ENCODE measurements around the gene KRT38. TPM values are rescaled to one million over a fixed set of nuclear protein-coding genes. Genes with fewer than 3 reads are reported as not detected.

The KRT38 gene
- total and polyA plus RNA-seq, 9 donors = not detected

GRCh38 chr17:41390411-41390938 lies 50.3 kb downstream of the KRT38 start:
- Histone ChIP-seq H3K27me3 (ENCODE audit: control insufficient read depth, insufficient read depth, low read length) (no peaks in the 10 kb centered on the region), H3K4me3 (ENCODE audit: low read length) (no peak overlapping the region), H3K36me3 (ENCODE audit: control insufficient read depth, insufficient read depth, low read length) (no peaks in the 10 kb centered on the region), H3K4me1 (ENCODE audit: control insufficient read depth, insufficient read depth, low read length) (no peaks in the 10 kb centered on the region), H3K9me3 (replicated peaks; ENCODE audit: control insufficient read depth, low read depth, low read length) (peaks cover 9% of the 10 kb centered on the region), H3K27ac (ENCODE audit: low read length) (no peak overlapping the region)
- 40% methylated on average over 1 of the region's 7 CpGs for WGBS (ENCODE audit: insufficient coverage)
- DNase-seq = no peak

GRCh38 chr17:41387670-41388069 lies 53.1 kb downstream of the KRT38 start:
- Histone ChIP-seq H3K4me1 (ENCODE audit: control insufficient read depth, insufficient read depth, low read length) (no peaks in the 10 kb centered on the region), H3K36me3 (ENCODE audit: control insufficient read depth, insufficient read depth, low read length) (no peaks in the 10 kb centered on the region), H3K9me3 (replicated peaks; ENCODE audit: control insufficient read depth, low read depth, low read length) (peaks cover 9% of the 10 kb centered on the region), H3K4me3 (ENCODE audit: low read length) (no peak overlapping the region), H3K27ac (ENCODE audit: low read length) (no peak overlapping the region), H3K27me3 (ENCODE audit: control insufficient read depth, insufficient read depth, low read length) (no peaks in the 10 kb centered on the region)
- no CpG with 5 or more reads among the region's 4 CpGs for WGBS (ENCODE audit: insufficient coverage)
- DNase-seq = no peak

- no peak overlapping the region for H3K27ac ChIP-seq (ENCODE audit: low read length)
- H3K4me3 ChIP-seq (ENCODE audit: low read length) = no peak overlapping the region
- H3K27me3 ChIP-seq (ENCODE audit: control insufficient read depth, insufficient read depth, low read length) = no peaks in the 10 kb centered on the region
- H3K36me3 ChIP-seq (ENCODE audit: control insufficient read depth, insufficient read depth, low read length) = no peaks in the 10 kb centered on the region
- no peaks in the 10 kb centered on the region for H3K4me1 ChIP-seq (ENCODE audit: control insufficient read depth, insufficient read depth, low read length)
- DNase-seq = no peak
- H3K9me3 ChIP-seq (replicated peaks; ENCODE audit: control insufficient read depth, low read depth, low read length) = peaks cover 9% of the 10 kb centered on the region
- WGBS (ENCODE audit: insufficient coverage) = no CpG with 5 or more reads among the region's 1 CpG
Measured at GRCh38 chr17:41386227-41386626, 54.6 kb downstream of the KRT38 start.

Other genes with a start within 250 kb of the KRT38 start
- gene KRTAP9-2, start 214.3 kb downstream of the KRT38 start, total RNA-seq = not detected
- gene KRTAP9-2, start 214.3 kb downstream of the KRT38 start, polyA plus RNA-seq (ENCODE audit: insufficient read depth in 1 of 8, insufficient read length in 8 of 8, low replicate concordance in 1 of 8) = not detected
- gene KRTAP9-3, start 208.5 kb downstream of the KRT38 start, total RNA-seq = not detected
- not detected for gene KRTAP9-3, start 208.5 kb downstream of the KRT38 start, polyA plus RNA-seq (ENCODE audit: insufficient read depth in 1 of 8, insufficient read length in 8 of 8, low replicate concordance in 1 of 8)
- gene KRTAP9-8, start 203.0 kb downstream of the KRT38 start, total RNA-seq = not detected
- not detected for gene KRTAP9-8, start 203.0 kb downstream of the KRT38 start, polyA plus RNA-seq (ENCODE audit: insufficient read depth in 1 of 8, insufficient read length in 8 of 8, low replicate concordance in 1 of 8)
- gene KRTAP9-4, start 191.3 kb downstream of the KRT38 start, total RNA-seq = not detected
- not detected for gene KRTAP9-4, start 191.3 kb downstream of the KRT38 start, polyA plus RNA-seq (ENCODE audit: insufficient read depth in 1 of 8, insufficient read length in 8 of 8, low replicate concordance in 1 of 8)
- gene KRTAP9-9, start 185.6 kb downstream of the KRT38 start, total RNA-seq = not detected
- not detected for gene KRTAP9-9, start 185.6 kb downstream of the KRT38 start, polyA plus RNA-seq (ENCODE audit: insufficient read depth in 1 of 8, insufficient read length in 8 of 8, low replicate concordance in 1 of 8)
- gene KRTAP9-6, start 175.6 kb downstream of the KRT38 start, total RNA-seq = not detected
- gene KRTAP9-6, start 175.6 kb downstream of the KRT38 start, polyA plus RNA-seq (ENCODE audit: insufficient read depth in 1 of 8, insufficient read length in 8 of 8, low replicate concordance in 1 of 8) = under 1 TPM in 5 of 8 donors, not detected in 3; 0.13 to 0.22 (median 0.19) TPM
- not detected for gene KRTAP9-7, start 165.3 kb downstream of the KRT38 start, total RNA-seq
- not detected for gene KRTAP9-7, start 165.3 kb downstream of the KRT38 start, polyA plus RNA-seq (ENCODE audit: insufficient read depth in 1 of 8, insufficient read length in 8 of 8, low replicate concordance in 1 of 8)
- not detected for gene KRTAP29-1, start 138.1 kb downstream of the KRT38 start, total RNA-seq
- not detected for gene KRTAP29-1, start 138.1 kb downstream of the KRT38 start, polyA plus RNA-seq (ENCODE audit: insufficient read depth in 1 of 8, insufficient read length in 8 of 8, low replicate concordance in 1 of 8)
- gene KRTAP16-1, start 131.7 kb downstream of the KRT38 start, total RNA-seq = not detected
- not detected for gene KRTAP16-1, start 131.7 kb downstream of the KRT38 start, polyA plus RNA-seq (ENCODE audit: insufficient read depth in 1 of 8, insufficient read length in 8 of 8, low replicate concordance in 1 of 8)
- gene KRTAP17-1, start 125.3 kb downstream of the KRT38 start, total RNA-seq = not detected
- gene KRTAP17-1, start 125.3 kb downstream of the KRT38 start, polyA plus RNA-seq (ENCODE audit: insufficient read depth in 1 of 8, insufficient read length in 8 of 8, low replicate concordance in 1 of 8) = not detected
- gene KRT33A, start 90.2 kb downstream of the KRT38 start, total RNA-seq = not detected
- not detected for gene KRT33A, start 90.2 kb downstream of the KRT38 start, polyA plus RNA-seq (ENCODE audit: insufficient read depth in 1 of 8, insufficient read length in 8 of 8, low replicate concordance in 1 of 8)
- gene KRT33B, start 71.2 kb downstream of the KRT38 start, total RNA-seq = 0.09 TPM
- under 1 TPM; 0.08 to 0.37 (median 0.19) TPM for gene KRT33B, start 71.2 kb downstream of the KRT38 start, polyA plus RNA-seq (ENCODE audit: insufficient read depth in 1 of 8, insufficient read length in 8 of 8, low replicate concordance in 1 of 8)
- not detected for gene KRT34, start 58.7 kb downstream of the KRT38 start, total RNA-seq
- gene KRT34, start 58.7 kb downstream of the KRT38 start, polyA plus RNA-seq (ENCODE audit: insufficient read depth in 1 of 8, insufficient read length in 8 of 8, low replicate concordance in 1 of 8) = not detected
- gene KRT31, start 43.4 kb downstream of the KRT38 start, total RNA-seq = 3.3 TPM
- gene KRT31, start 43.4 kb downstream of the KRT38 start, polyA plus RNA-seq (ENCODE audit: insufficient read depth in 1 of 8, insufficient read length in 8 of 8, low replicate concordance in 1 of 8) = 1 to 10 TPM; 3.9 to 6.4 (median 5.7) TPM
- gene KRT37, start 16.4 kb downstream of the KRT38 start, total RNA-seq = not detected
- not detected for gene KRT37, start 16.4 kb downstream of the KRT38 start, polyA plus RNA-seq (ENCODE audit: insufficient read depth in 1 of 8, insufficient read length in 8 of 8, low replicate concordance in 1 of 8)
- not detected for gene KRT32, start 26.4 kb upstream of the KRT38 start, total RNA-seq
- gene KRT32, start 26.4 kb upstream of the KRT38 start, polyA plus RNA-seq (ENCODE audit: insufficient read depth in 1 of 8, insufficient read length in 8 of 8, low replicate concordance in 1 of 8) = not detected
- not detected for gene KRT35, start 40.2 kb upstream of the KRT38 start, total RNA-seq
- gene KRT35, start 40.2 kb upstream of the KRT38 start, polyA plus RNA-seq (ENCODE audit: insufficient read depth in 1 of 8, insufficient read length in 8 of 8, low replicate concordance in 1 of 8) = under 1 TPM in 1 of 8 donors, not detected in 7; 0.08 TPM
- not detected for gene KRT36, start 48.9 kb upstream of the KRT38 start, total RNA-seq
- gene KRT36, start 48.9 kb upstream of the KRT38 start, polyA plus RNA-seq (ENCODE audit: insufficient read depth in 1 of 8, insufficient read length in 8 of 8, low replicate concordance in 1 of 8) = not detected
- 0.13 TPM for gene KRT13, start 64.6 kb upstream of the KRT38 start, total RNA-seq
- gene KRT13, start 64.6 kb upstream of the KRT38 start, polyA plus RNA-seq (ENCODE audit: insufficient read depth in 1 of 8, insufficient read length in 8 of 8, low replicate concordance in 1 of 8) = 100 to 1,000 TPM in 1 of 8 donors, 1 to 10 TPM in 1, under 1 TPM in 5, not detected in 1; 0.16 to 177 (median 0.73) TPM
- gene KRT15, start 77.9 kb upstream of the KRT38 start, total RNA-seq = 0.31 TPM
- gene KRT15, start 77.9 kb upstream of the KRT38 start, polyA plus RNA-seq (ENCODE audit: insufficient read depth in 1 of 8, insufficient read length in 8 of 8, low replicate concordance in 1 of 8) = 10 to 100 TPM in 1 of 8 donors, 1 to 10 TPM in 1, under 1 TPM in 4, not detected in 2; 0.04 to 68.8 (median 0.20) TPM
- 0.62 TPM for gene KRT19, start 87.3 kb upstream of the KRT38 start, total RNA-seq
- 10 to 100 TPM in 1 of 8 donors, 1 to 10 TPM in 4, under 1 TPM in 3; 0.31 to 45.2 (median 1.1) TPM for gene KRT19, start 87.3 kb upstream of the KRT38 start, polyA plus RNA-seq (ENCODE audit: insufficient read depth in 1 of 8, insufficient read length in 8 of 8, low replicate concordance in 1 of 8)
- gene KRT9, start 131.1 kb upstream of the KRT38 start, total RNA-seq = not detected
- under 1 TPM in 1 of 8 donors, not detected in 7; 0.12 TPM for gene KRT9, start 131.1 kb upstream of the KRT38 start, polyA plus RNA-seq (ENCODE audit: insufficient read depth in 1 of 8, insufficient read length in 8 of 8, low replicate concordance in 1 of 8)
- 0.04 TPM for gene KRT14, start 145.9 kb upstream of the KRT38 start, total RNA-seq
- 10 to 100 TPM in 1 of 8 donors, 1 to 10 TPM in 1, under 1 TPM in 5, not detected in 1; 0.24 to 49.4 (median 0.61) TPM for gene KRT14, start 145.9 kb upstream of the KRT38 start, polyA plus RNA-seq (ENCODE audit: insufficient read depth in 1 of 8, insufficient read length in 8 of 8, low replicate concordance in 1 of 8)
- gene KRT16, start 171.8 kb upstream of the KRT38 start, total RNA-seq = not detected
- gene KRT16, start 171.8 kb upstream of the KRT38 start, polyA plus RNA-seq (ENCODE audit: insufficient read depth in 1 of 8, insufficient read length in 8 of 8, low replicate concordance in 1 of 8) = under 1 TPM in 1 of 8 donors, not detected in 7; 0.83 TPM
- gene KRT17, start 183.6 kb upstream of the KRT38 start, total RNA-seq = 1.6 TPM
- 100 to 1,000 TPM in 1 of 8 donors, 10 to 100 TPM in 1, 1 to 10 TPM in 4, under 1 TPM in 2; 0.72 to 243 (median 1.6) TPM for gene KRT17, start 183.6 kb upstream of the KRT38 start, polyA plus RNA-seq (ENCODE audit: insufficient read depth in 1 of 8, insufficient read length in 8 of 8, low replicate concordance in 1 of 8)
- 224 TPM for gene EIF1, start 247.9 kb upstream of the KRT38 start, total RNA-seq
- 100 to 1,000 TPM; 764 to 855 (median 812) TPM for gene EIF1, start 247.9 kb upstream of the KRT38 start, polyA plus RNA-seq (ENCODE audit: insufficient read depth in 1 of 8, insufficient read length in 8 of 8, low replicate concordance in 1 of 8)